HCT116 (cell line): Measurements from ENCODE around the gene PCSK9.

Experiments used
- EZH2 ChIP-seq: fragments of 200-600 bp; sonication (generic); IDR thresholded peaks from 2 replicates; pipeline ENCODE4 v1.6.1; 2017; ENCODE audit warnings: antibody characterized with exemption, mixed run types
- JUND ChIP-seq: IDR thresholded peaks from 2 replicates; pipeline ENCODE4 v1.6.1; 2012
- POLR2A ChIP-seq: IDR thresholded peaks from 2 replicates; pipeline ENCODE4 v1.7.0; 2011; ENCODE audit warnings: borderline replicate concordance; ENCODE audit not compliant: insufficient read depth, insufficient read length; ENCODE audit errors: extremely low read depth
- POLR2AphosphoS5 ChIP-seq: IDR thresholded peaks from 2 replicates; pipeline ENCODE4 v1.6.1; 2011; ENCODE audit warnings: mild to moderate bottlenecking, low read depth, low read length, moderate library complexity
- TCF7L2 ChIP-seq: IDR thresholded peaks from 2 replicates; pipeline ENCODE4 v1.7.0; 2011; ENCODE audit warnings: borderline replicate concordance, inconsistent platforms; ENCODE audit not compliant: insufficient read depth, insufficient read length; ENCODE audit errors: extremely low read depth
- ZNF274 ChIP-seq: fragments of 200-500 bp; sonication (Bioruptor generic); IDR thresholded peaks from 2 replicates; pipeline ENCODE4 v1.6.1; 2014; ENCODE audit warnings: mild to moderate bottlenecking, low read depth, low read length, inconsistent platforms
- TF ChIP-seq, protein P1 (sequence below), 3 experiments: fragments of 200-600 bp in 1 of 3; sonication (generic) in 1 of 3; IDR thresholded peaks in 2 of 3; conservative IDR thresholded peaks in 1 of 3; 2 replicates each; pipeline ENCODE4 v1.5.1; 2012 to 2017; ENCODE audit warnings: low read depth in 2 of 3, low read length in 2 of 3, antibody characterized with exemption in 1 of 3, borderline replicate concordance in 1 of 3, control low read depth in 1 of 3, mild to moderate bottlenecking in 1 of 3, mixed read lengths in 1 of 3, mixed run types in 1 of 3, moderate library complexity in 1 of 3; ENCODE audit not compliant: insufficient read depth in 1 of 3
- TF ChIP-seq, protein P2 (sequence below): IDR thresholded peaks from 2 replicates; pipeline ENCODE4 v1.6.1; 2012; ENCODE audit warnings: low read depth

DNA sequence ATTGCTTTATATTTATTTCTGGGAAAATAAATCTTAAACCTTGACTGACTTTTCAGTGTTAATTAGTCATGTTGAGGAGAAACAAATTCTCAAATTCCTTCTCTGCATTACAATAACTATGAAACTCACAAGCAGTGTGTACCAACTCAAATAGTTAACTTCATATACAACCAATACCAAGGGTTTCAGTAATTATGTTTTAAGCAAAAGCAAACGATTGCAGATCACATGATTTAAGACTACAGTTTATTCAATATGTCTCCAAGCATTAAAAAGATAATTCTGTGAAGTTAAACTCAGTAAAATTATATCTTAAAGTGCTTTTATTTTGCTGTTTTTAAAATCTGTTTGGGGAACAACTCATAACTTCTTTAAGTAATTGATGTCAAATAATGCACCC lies 28.6 kb downstream of the PCSK9 start:
- TF ChIP-seq, protein P1, sequence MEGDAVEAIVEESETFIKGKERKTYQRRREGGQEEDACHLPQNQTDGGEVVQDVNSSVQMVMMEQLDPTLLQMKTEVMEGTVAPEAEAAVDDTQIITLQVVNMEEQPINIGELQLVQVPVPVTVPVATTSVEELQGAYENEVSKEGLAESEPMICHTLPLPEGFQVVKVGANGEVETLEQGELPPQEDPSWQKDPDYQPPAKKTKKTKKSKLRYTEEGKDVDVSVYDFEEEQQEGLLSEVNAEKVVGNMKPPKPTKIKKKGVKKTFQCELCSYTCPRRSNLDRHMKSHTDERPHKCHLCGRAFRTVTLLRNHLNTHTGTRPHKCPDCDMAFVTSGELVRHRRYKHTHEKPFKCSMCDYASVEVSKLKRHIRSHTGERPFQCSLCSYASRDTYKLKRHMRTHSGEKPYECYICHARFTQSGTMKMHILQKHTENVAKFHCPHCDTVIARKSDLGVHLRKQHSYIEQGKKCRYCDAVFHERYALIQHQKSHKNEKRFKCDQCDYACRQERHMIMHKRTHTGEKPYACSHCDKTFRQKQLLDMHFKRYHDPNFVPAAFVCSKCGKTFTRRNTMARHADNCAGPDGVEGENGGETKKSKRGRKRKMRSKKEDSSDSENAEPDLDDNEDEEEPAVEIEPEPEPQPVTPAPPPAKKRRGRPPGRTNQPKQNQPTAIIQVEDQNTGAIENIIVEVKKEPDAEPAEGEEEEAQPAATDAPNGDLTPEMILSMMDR (IDR thresholded peaks at IDR 0.05 in 2 of 3, conservative IDR thresholded peaks at IDR 0.05 in 1 of 3; ENCODE audit: borderline replicate concordance in 1 of 3, insufficient read depth in 1 of 3, low read depth in 2 of 3, low read length in 2 of 3) = no peak
- TF ChIP-seq, protein P2, sequence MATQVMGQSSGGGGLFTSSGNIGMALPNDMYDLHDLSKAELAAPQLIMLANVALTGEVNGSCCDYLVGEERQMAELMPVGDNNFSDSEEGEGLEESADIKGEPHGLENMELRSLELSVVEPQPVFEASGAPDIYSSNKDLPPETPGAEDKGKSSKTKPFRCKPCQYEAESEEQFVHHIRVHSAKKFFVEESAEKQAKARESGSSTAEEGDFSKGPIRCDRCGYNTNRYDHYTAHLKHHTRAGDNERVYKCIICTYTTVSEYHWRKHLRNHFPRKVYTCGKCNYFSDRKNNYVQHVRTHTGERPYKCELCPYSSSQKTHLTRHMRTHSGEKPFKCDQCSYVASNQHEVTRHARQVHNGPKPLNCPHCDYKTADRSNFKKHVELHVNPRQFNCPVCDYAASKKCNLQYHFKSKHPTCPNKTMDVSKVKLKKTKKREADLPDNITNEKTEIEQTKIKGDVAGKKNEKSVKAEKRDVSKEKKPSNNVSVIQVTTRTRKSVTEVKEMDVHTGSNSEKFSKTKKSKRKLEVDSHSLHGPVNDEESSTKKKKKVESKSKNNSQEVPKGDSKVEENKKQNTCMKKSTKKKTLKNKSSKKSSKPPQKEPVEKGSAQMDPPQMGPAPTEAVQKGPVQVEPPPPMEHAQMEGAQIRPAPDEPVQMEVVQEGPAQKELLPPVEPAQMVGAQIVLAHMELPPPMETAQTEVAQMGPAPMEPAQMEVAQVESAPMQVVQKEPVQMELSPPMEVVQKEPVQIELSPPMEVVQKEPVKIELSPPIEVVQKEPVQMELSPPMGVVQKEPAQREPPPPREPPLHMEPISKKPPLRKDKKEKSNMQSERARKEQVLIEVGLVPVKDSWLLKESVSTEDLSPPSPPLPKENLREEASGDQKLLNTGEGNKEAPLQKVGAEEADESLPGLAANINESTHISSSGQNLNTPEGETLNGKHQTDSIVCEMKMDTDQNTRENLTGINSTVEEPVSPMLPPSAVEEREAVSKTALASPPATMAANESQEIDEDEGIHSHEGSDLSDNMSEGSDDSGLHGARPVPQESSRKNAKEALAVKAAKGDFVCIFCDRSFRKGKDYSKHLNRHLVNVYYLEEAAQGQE = no peak
- TF ChIP-seq ZNF274 = no peak
- TF ChIP-seq JUND = no peak
- TF ChIP-seq POLR2A = no peak
- no peak for TF ChIP-seq TCF7L2
- TF ChIP-seq EZH2 = no peak
- no peak for TF ChIP-seq POLR2AphosphoS5
